HCT116 (cell line): ENCODE results near the gene NDRG3. TPM values are rescaled to one million over a fixed set of nuclear protein-coding genes. Genes with fewer than 3 reads are reported as not detected.

Source experiments
- ATAC-seq: fragments of 200-7000 bp; cut with Tn5 transposase; 2 replicates; pipeline ENCODE4 v1.9.1; 2020; ENCODE audit warnings: mild to moderate bottlenecking, moderate library complexity
- BruUV-seq: library from RNA; stranded (reverse); fragments of 400-500 nt; replicated peaks from 2 replicates; lab custom pipeline; 2021; lab: Mats Ljungman, UMichigan
- CTCF ChIA-PET: fragments of 300-600 bp; sonication (Branson Sonifier 250); formaldehyde crosslinking; loops from one replicate; lab custom pipeline; 2021; ENCODE audit warnings: antibody characterized with exemption; lab: Charles Lee
- POLR2A ChIA-PET: fragments of 300-600, 350-600 bp; sonication (Branson Sonifier 250); formaldehyde crosslinking; loops from one replicate; lab custom pipeline; 2021; ENCODE audit warnings: antibody characterized with exemption; lab: Charles Lee
- RAD21 ChIA-PET, 2 experiments: fragments of 300-600 bp; sonication (Branson Sonifier 250); formaldehyde crosslinking; loops; one replicate each; lab custom pipeline; 2023; ENCODE audit warnings: low total read pairs in 2 of 2; ENCODE audit not compliant: uncharacterized antibody in 2 of 2, unreplicated experiment in 2 of 2, low non-redundant PET in 1 of 2; lab: Charles Lee
- DNase-seq: peaks from one replicate; pipeline ENCODE4 v3.0.0-alpha.2; 2010; ENCODE audit warnings: low read depth, low spot score
- H2AFZ ChIP-seq: fragments of 200-600 bp; shearing (Covaris generic), sonication (generic); 2 replicates; pipeline ENCODE4 v1.6.1; 2017; ENCODE audit warnings: low read depth, mixed run types, mixed read lengths, antibody characterized with exemption, low read length; ENCODE audit not compliant: poor library complexity, severe bottlenecking
- H3K27ac ChIP-seq: 2 replicates; pipeline ENCODE4 v1.5.1; 2012; ENCODE audit warnings: low read depth, low read length
- H3K27me3 ChIP-seq: fragments of 200-600 bp; sonication (generic); 2 replicates; pipeline ENCODE4 v1.6.1; 2016; ENCODE audit warnings: mixed run types, low read length, mixed read lengths; ENCODE audit not compliant: insufficient read depth
- H3K36me3 ChIP-seq, 2 experiments: fragments of 200-500 bp in 1 of 2; fragments of 200-600 bp in 1 of 2; sonication (Bioruptor generic) in 1 of 2; sonication (generic) in 1 of 2; 2 replicates each; pipeline versions ENCODE4 v1.5.1 to v1.6.1; 2014 to 2016; ENCODE audit warnings: low read length in 2 of 2, inconsistent platforms in 1 of 2, mixed read lengths in 1 of 2, mixed run types in 1 of 2; ENCODE audit not compliant: insufficient read depth in 2 of 2, control insufficient read depth in 1 of 2
- H3K4me1 ChIP-seq, 2 experiments: fragments of 200-600 bp in 1 of 2; sonication (generic) in 1 of 2; 2 replicates each; pipeline versions ENCODE4 v1.5.1 to v1.6.1; 2012 to 2017; ENCODE audit warnings: low read length in 2 of 2, inconsistent platforms in 1 of 2, mild to moderate bottlenecking in 1 of 2, mixed read lengths in 1 of 2, mixed run types in 1 of 2, moderate library complexity in 1 of 2; ENCODE audit not compliant: insufficient read depth in 2 of 2, control insufficient read depth in 1 of 2
- H3K4me2 ChIP-seq: fragments of 200-600 bp; sonication (generic); 2 replicates; pipeline ENCODE4 v1.6.1; 2017; ENCODE audit warnings: mixed run types, low read length, mixed read lengths
- H3K4me3 ChIP-seq, 2 experiments: fragments of 200-600 bp in 1 of 2; sonication (generic) in 1 of 2; replicated peaks in 1 of 2; 2 replicates each; pipeline ENCODE4 v1.5.1; 2011 to 2016; ENCODE audit warnings: low read length in 2 of 2, control low read depth in 1 of 2, low read depth in 1 of 2, mild to moderate bottlenecking in 1 of 2, mixed read lengths in 1 of 2, mixed run types in 1 of 2
- H3K79me2 ChIP-seq: fragments of 200-600 bp; sonication (generic); 2 replicates; pipeline ENCODE4 v1.6.1; 2017; ENCODE audit warnings: mild to moderate bottlenecking, mixed run types, low read length, moderate library complexity, mixed read lengths; ENCODE audit not compliant: insufficient read depth
- H3K9ac ChIP-seq: fragments of 200-600 bp; sonication (generic); 2 replicates; pipeline ENCODE4 v1.6.1; 2016; ENCODE audit warnings: low read length, mixed read lengths
- H3K9me2 ChIP-seq: fragments of 200-600 bp; sonication (generic), shearing (Covaris generic); 2 replicates; pipeline ENCODE4 v1.6.1; 2017; ENCODE audit warnings: mixed run types, mild to moderate bottlenecking, moderate library complexity; ENCODE audit not compliant: insufficient read depth
- H3K9me3 ChIP-seq, 2 experiments: fragments of 200-500 bp in 1 of 2; fragments of 200-600 bp in 1 of 2; sonication (Bioruptor generic) in 1 of 2; sonication (generic) in 1 of 2; 2 replicates each; pipeline ENCODE4 v1.6.1; 2014 to 2017; ENCODE audit warnings: low read length in 2 of 2, mixed read lengths in 2 of 2, inconsistent platforms in 1 of 2, low read depth in 1 of 2, mild to moderate bottlenecking in 1 of 2, mixed run types in 1 of 2, moderate library complexity in 1 of 2; ENCODE audit not compliant: control insufficient read depth in 1 of 2, insufficient read depth in 1 of 2
- H4K20me1 ChIP-seq: fragments of 200-600 bp; sonication (generic), shearing (Covaris generic); 2 replicates; pipeline ENCODE4 v1.6.1; 2017; ENCODE audit warnings: mixed run types, mild to moderate bottlenecking, moderate library complexity; ENCODE audit not compliant: insufficient read depth
- ATF3 ChIP-seq: IDR thresholded peaks from 2 replicates; pipeline ENCODE4 v1.6.1; 2012
- CTCF ChIP-seq, 3 experiments: fragments of 200-600 bp in 1 of 3; sonication (generic) in 1 of 3; IDR thresholded peaks in 2 of 3; conservative IDR thresholded peaks in 1 of 3; 2 replicates each; pipeline ENCODE4 v1.5.1; 2012 to 2017; ENCODE audit warnings: low read depth in 2 of 3, low read length in 2 of 3, antibody characterized with exemption in 1 of 3, borderline replicate concordance in 1 of 3, control low read depth in 1 of 3, mild to moderate bottlenecking in 1 of 3, mixed read lengths in 1 of 3, mixed run types in 1 of 3, moderate library complexity in 1 of 3; ENCODE audit not compliant: insufficient read depth in 1 of 3
- EGR1 ChIP-seq: IDR thresholded peaks from 2 replicates; pipeline ENCODE4 v1.6.1; 2012; ENCODE audit warnings: low read depth
- EZH2 ChIP-seq: fragments of 200-600 bp; sonication (generic); IDR thresholded peaks from 2 replicates; pipeline ENCODE4 v1.6.1; 2017; ENCODE audit warnings: antibody characterized with exemption, mixed run types
- FOSL1 ChIP-seq: IDR thresholded peaks from 2 replicates; pipeline ENCODE4 v1.6.1; 2012; ENCODE audit warnings: low read depth
- POLR2AphosphoS5 ChIP-seq: IDR thresholded peaks from 2 replicates; pipeline ENCODE4 v1.6.1; 2011; ENCODE audit warnings: mild to moderate bottlenecking, low read depth, low read length, moderate library complexity
- RAD21 ChIP-seq: IDR thresholded peaks from 2 replicates; pipeline ENCODE4 v1.6.1; 2012; ENCODE audit warnings: low read depth, mild to moderate bottlenecking
- SIN3A ChIP-seq: IDR thresholded peaks from 2 replicates; pipeline ENCODE4 v1.6.1; 2012; ENCODE audit warnings: low read depth
- SP1 ChIP-seq: IDR thresholded peaks from 2 replicates; pipeline ENCODE4 v1.6.1; 2012; ENCODE audit warnings: low read depth
- TCF7L2 ChIP-seq: IDR thresholded peaks from 2 replicates; pipeline ENCODE4 v1.7.0; 2011; ENCODE audit warnings: borderline replicate concordance, inconsistent platforms; ENCODE audit not compliant: insufficient read depth, insufficient read length; ENCODE audit errors: extremely low read depth
- YY1 ChIP-seq: IDR thresholded peaks from 2 replicates; pipeline ENCODE4 v1.6.1; 2011; ENCODE audit warnings: low read length, low read depth, moderate library complexity, mild to moderate bottlenecking; ENCODE audit not compliant: insufficient replicate concordance; ENCODE audit errors: extremely low read depth
- ZFX ChIP-seq: fragments of 450-650 bp; IDR thresholded peaks from 2 replicates; pipeline ENCODE4 v1.6.1; 2017
- ZNF274 ChIP-seq: fragments of 200-500 bp; sonication (Bioruptor generic); IDR thresholded peaks from 2 replicates; pipeline ENCODE4 v1.6.1; 2014; ENCODE audit warnings: mild to moderate bottlenecking, low read depth, low read length, inconsistent platforms
- intact Hi-C: fragments of 100-400 bp; cut with micrococcal nuclease; formaldehyde crosslinking; loops from 2 replicates; pipeline ENCODE4 v1.10.0; 2022
- total RNA-seq: library from RNA; stranded (reverse); gene quantifications from one replicate; pipeline ENCODE4 v1.2.1, GENCODE V29; 2021; ENCODE audit not compliant: unreplicated experiment

Gene NDRG3
- total RNA-seq, 1 experiment from 2014 or later, result 29.3 TPM

GRCh38 chr20:36672991-36673390 is 72.9 kb downstream of the NDRG3 start:
- Histone ChIP-seq H4K20me1 (no peaks in the 10 kb centered on the region), H3K36me3 (peaks cover 0 to 3% of the 10 kb centered on the region in 2 experiments; a peak in 1 of 4 replicates), H3K27ac (no peak overlapping the region), H3K4me3 (no peak overlapping the region), H3K9me2 (no peaks in the 10 kb centered on the region), H3K9me3 (no peaks in the 10 kb centered on the region), H3K9ac (no peak overlapping the region)
- ChIA-PET RAD21 (no interaction called here), CTCF (no interaction called here), POLR2A (no interaction called here)
- intact Hi-C loops, result no loop called here
- TF ChIP-seq ZFX (no peak), YY1 (no peak), RAD21 (no peak), TCF7L2 (no peak), ATF3 (no peak)
- TF ChIP-seq, all 23 proteins: peak for 0
- DNase-seq (no peak), ATAC-seq (no peak)
- no TSS peak for BruUV-seq
- no peak overlapping the region for H3K4me2 ChIP-seq
- no peak overlapping the region for H2AFZ ChIP-seq
- no peaks in the 10 kb centered on the region for H3K4me1 ChIP-seq
- no peaks in the 10 kb centered on the region for H3K27me3 ChIP-seq
- no peaks in the 10 kb centered on the region for H3K79me2 ChIP-seq

GRCh38 chr20:36670665-36671357 is 75.1 kb downstream of the NDRG3 start:
- peaks cover 0 to 3% of the 10 kb centered on the region in 2 experiments; a peak in 1 of 4 replicates for H3K36me3 ChIP-seq
- H3K9me2 ChIP-seq, result no peaks in the 10 kb centered on the region
- H4K20me1 ChIP-seq, result no peaks in the 10 kb centered on the region
- no peaks in the 10 kb centered on the region for H3K9me3 ChIP-seq
- no peak overlapping the region for H3K27ac ChIP-seq
- no peaks in the 10 kb centered on the region for H3K27me3 ChIP-seq
- RAD21 ChIA-PET, result no interaction called here
- no peaks in the 10 kb centered on the region for H3K79me2 ChIP-seq
- H2AFZ ChIP-seq, result no peak overlapping the region
- TF ChIP-seq RAD21 (no peak), CTCF (IDR thresholded peaks at IDR 0.05 in 2 of 3, conservative IDR thresholded peaks at IDR 0.05 in 1 of 3; ENCODE audit: borderline replicate concordance in 1 of 3, insufficient read depth in 1 of 3, low read depth in 2 of 3, low read length in 2 of 3) (no peak), EZH2 (no peak), SIN3A (no peak), ZNF274 (no peak), FOSL1 (no peak), ZFX (no peak), SP1 (no peak), POLR2AphosphoS5 (no peak), EGR1 (no peak)
- no peak overlapping the region for H3K9ac ChIP-seq
- H3K4me2 ChIP-seq, result no peak overlapping the region
- DNase-seq, result no peak
- intact Hi-C loops, result no loop called here
- CTCF ChIA-PET, result no interaction called here
- POLR2A ChIA-PET, result no interaction called here
- ATAC-seq, result no peak
- no peaks in the 10 kb centered on the region for H3K4me1 ChIP-seq
- no TSS peak for BruUV-seq
- H3K4me3 ChIP-seq, result no peak overlapping the region
